Activated CD4-positive, alpha-beta T cell treated with anti-CD3 and anti-CD28 coated beads for 1 hour (primary cell): ENCODE data around the gene CUX1.
"Not testable (repeated sequence)": the region's sequence is repeated elsewhere in the genome, so short reads cannot be mapped to it uniquely, and the experiment has no call there.

Source experiments
- DNase-seq: peaks from one replicate; pipeline ENCODE4 v3.0.0-alpha.2; 2020

The CUX1 gene

GRCh38 chr7:102285540-102286236 is 468.3 kb downstream of the CUX1 start:
- DNase-seq, result no peak

- no peak for DNase-seq
Observed at GRCh38 chr7:102286237-102287110, 469.0 kb downstream of the CUX1 start, which contains the start of gene SH2B2. Gene SH2B2, plus strand, starts transcription at chr7:102286868. Its CDS starts 13,683 bp downstream, at chr7:102300551.

- DNase-seq, result no peak
Observed at GRCh38 chr7:102287111-102287980, 469.9 kb downstream of the CUX1 start.

- DNase-seq, result no peak
Observed at GRCh38 chr7:102287981-102288278, 470.5 kb downstream of the CUX1 start.

GRCh38 chr7:102288285-102288930 is 471.0 kb downstream of the CUX1 start:
- DNase-seq, result no peak

GRCh38 chr7:102289057-102289456 is 471.6 kb downstream of the CUX1 start:
- no peak for DNase-seq

GRCh38 chr7:102291056-102291915 is 473.9 kb downstream of the CUX1 start:
- no peak for DNase-seq

- DNase-seq, result no peak
Observed at GRCh38 chr7:102291916-102292267, 474.5 kb downstream of the CUX1 start.

- DNase-seq, result no peak
Observed at GRCh38 chr7:102292813-102293798, 475.7 kb downstream of the CUX1 start.

GRCh38 chr7:102294589-102294988 is 477.2 kb downstream of the CUX1 start:
- DNase-seq, result no peak

GRCh38 chr7:102295346-102296178 is 478.1 kb downstream of the CUX1 start:
- no peak for DNase-seq

- DNase-seq, result no peak
Observed at GRCh38 chr7:102296179-102296438, 478.7 kb downstream of the CUX1 start.

- DNase-seq, result no peak
Observed at GRCh38 chr7:102296514-102296913, 479.1 kb downstream of the CUX1 start.

- DNase-seq, result no peak
Observed at GRCh38 chr7:102297487-102298218, 480.2 kb downstream of the CUX1 start.

- DNase-seq, result no peak
Observed at GRCh38 chr7:102300643-102301221, 483.3 kb downstream of the CUX1 start.

GRCh38 chr7:102301367-102301766 is 483.9 kb downstream of the CUX1 start:
- not testable (repeated sequence) for DNase-seq

GRCh38 chr7:102302025-102302424 is 484.6 kb downstream of the CUX1 start:
- no peak for DNase-seq

- DNase-seq, result no peak
Observed at GRCh38 chr7:102303669-102304422, 486.4 kb downstream of the CUX1 start.
